Stimulated activated CD8-positive, alpha-beta memory T cell treated with anti-CD3 and anti-CD28 coated beads, Interleukin-4, amount 100 ng/mL, for 1 hour (primary cell): Measurements from ENCODE around the gene KIAA1671.
"Not testable (repeated sequence)": the region's sequence is repeated elsewhere in the genome, so short reads cannot be mapped to it uniquely, and the experiment has no call there.

Experiments used
- DNase-seq, 2 donors: peaks; one replicate each; pipeline ENCODE4 v3.0.0-alpha.2; 2020; ENCODE audit warnings: low read depth in 2 of 2, low spot score in 1 of 2

Gene KIAA1671

GRCh38 chr22:24951942-24952836, at the start of gene KIAA1671:
Gene KIAA1671, plus strand, starts transcription at chr22:24952716. Its CDS starts 75,284 bp downstream, at chr22:25028000.
- DNase-seq: peak; percentile 53 to 74

GRCh38 chr22:24905909-24906308, 46.6 kb upstream of the KIAA1671 start:
- DNase-seq: no peak

DNA sequence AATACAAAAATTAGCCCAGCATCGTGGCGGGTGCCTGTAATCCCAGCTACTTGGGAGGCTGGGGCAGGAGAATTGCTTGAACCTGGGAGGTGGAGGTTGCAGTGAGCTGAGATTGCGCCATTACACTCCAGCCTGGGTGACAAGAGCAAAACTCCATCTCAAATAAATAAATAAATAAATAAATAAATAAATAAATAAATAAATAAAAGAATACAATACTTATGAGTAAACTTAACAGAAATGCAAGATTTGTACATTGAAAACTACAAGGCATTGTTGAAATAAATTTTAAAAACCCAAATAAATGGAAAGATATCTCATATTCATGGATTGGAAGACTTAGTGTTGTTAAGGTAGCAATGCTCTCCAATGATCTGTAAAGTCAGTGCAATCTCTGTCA, 45.4 kb upstream of the KIAA1671 start:
- not testable (repeated sequence) for DNase-seq

GRCh38 chr22:24920029-24920428, 32.5 kb upstream of the KIAA1671 start:
- no peak for DNase-seq

GRCh38 chr22:24925586-24926427, 26.7 kb upstream of the KIAA1671 start:
- DNase-seq: no peak

DNA sequence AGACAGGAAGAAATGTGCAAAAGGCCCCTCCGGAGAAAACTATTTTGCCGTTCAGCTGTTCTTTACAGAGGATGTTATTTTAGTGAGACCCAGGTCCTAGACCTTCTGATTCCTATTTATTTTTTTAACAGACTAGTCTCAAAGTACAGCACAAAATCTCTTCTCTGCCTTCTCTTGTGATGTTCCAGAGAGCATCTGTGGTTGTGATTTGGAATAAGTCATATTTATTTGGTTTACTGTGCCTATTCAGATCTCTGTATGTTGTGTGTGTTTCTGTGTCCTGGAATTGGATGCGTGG, 26.1 kb upstream of the KIAA1671 start:
- DNase-seq: no peak

GRCh38 chr22:24926849-24927579, 25.5 kb upstream of the KIAA1671 start:
- DNase-seq: no peak

DNA sequence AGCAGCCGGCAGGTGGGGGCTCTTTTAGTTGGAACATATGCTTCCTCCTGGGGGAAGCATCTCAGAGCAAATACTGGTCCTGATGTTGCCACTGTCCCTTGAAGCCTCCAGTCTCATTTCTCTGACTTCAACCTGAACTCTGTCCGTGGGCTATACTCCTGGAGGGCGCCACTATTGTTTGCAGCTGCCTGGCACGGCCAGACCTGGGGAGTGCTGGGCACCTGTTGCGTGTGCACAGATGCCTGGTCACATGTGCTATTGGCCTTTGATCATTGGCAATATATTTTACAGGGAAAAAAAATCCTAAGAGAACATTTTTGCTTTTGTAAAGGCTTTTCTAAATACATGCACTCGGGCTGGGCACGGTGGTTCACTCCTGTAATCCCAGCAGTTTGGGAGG, 24.2 kb upstream of the KIAA1671 start:
- no peak for DNase-seq

DNA sequence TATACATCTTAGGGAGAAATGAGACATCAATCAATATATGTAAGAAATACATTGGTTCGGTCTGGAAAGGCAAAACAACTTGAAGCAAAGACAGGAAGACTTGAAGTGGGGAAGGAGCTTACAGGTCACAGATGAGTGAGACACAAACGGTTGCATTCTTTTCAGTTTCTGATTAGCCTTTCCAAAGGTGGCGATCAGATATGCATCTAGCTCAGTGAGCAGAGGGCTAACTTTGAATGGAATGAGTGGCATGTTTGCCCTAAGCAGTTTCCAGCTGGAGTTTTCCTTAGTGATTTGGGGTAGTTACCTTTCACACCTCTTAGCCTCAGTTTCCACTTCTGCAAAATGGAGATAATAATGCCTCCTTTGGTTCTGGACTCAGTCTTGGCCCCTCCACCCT, 21.8 kb upstream of the KIAA1671 start:
- DNase-seq: no peak

- DNase-seq: no peak
These were observed 16.6 kb upstream of the KIAA1671 start for GRCh38 chr22:24935771-24936483.

GRCh38 chr22:24937114-24937513, 15.4 kb upstream of the KIAA1671 start:
- no peak for DNase-seq

DNA sequence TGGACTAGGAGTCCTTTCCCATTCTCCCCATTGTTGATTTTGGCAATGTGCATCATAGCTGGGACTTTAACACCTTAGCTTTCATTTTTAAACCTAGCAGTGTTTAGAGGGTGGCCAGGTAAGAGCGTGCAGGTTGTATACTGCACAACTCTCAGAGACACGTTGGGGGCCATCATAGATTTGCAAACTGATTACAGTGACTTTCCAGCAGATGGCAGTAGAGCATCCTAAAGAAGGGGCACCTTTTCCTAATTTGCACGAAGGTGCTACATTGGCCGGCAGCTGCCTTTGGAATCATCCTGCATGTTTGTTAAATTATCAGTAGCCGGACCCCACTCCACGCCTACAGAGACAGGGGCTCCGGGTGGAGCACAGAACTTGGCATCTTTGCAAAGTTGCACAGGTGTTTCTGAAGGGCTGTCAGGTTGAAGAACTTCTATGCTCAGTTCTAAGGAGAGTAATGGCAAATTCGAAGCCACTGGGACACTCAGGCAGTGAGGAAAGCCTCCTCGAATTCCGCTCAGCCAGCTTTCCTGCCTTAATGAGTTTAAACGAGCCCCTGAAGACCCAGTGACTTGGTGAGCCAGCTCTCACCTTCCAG, 13.7 kb upstream of the KIAA1671 start:
- DNase-seq: no peak

DNA sequence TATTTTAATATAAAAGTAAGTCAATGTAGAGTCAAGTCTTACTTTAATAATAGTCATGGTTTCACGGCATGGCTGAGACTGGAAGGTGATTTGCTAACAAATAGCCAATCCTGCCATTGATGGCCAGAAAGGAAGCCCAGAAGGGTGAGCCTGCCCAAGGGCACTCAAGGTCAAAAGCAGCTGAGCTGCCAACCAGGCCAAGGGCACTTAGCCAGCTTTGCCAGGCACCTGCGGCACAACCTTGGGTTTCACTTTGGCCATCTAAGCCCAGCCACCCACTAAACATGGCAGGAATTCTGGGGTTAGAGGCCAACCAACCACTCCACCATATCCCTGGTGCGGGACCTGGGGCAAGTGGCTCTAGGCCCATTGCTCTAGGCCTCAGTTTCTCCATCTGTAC, 10.2 kb upstream of the KIAA1671 start:
- DNase-seq: no peak

GRCh38 chr22:24944217-24944937, 8.1 kb upstream of the KIAA1671 start:
- no peak for DNase-seq

DNA sequence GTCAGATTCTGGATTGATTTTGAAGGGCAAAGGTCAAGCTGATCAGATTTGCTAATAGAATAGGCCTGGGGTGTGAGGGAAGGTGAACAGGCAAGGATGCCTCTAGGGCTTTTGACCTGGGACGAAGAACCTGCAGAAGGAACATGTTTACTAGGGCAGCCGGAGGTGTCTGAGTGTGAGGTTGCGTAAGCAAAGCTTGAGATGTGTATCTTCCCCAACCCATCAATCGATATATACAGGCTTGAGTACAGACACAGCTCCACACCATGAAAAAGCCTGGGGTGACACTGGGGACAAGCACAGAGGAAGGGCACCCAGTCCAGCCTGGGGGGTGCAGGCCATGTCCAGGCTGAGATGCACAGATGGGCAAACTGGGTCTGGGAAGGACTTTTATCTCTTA, 7.1 kb upstream of the KIAA1671 start:
- DNase-seq: no peak

DNA sequence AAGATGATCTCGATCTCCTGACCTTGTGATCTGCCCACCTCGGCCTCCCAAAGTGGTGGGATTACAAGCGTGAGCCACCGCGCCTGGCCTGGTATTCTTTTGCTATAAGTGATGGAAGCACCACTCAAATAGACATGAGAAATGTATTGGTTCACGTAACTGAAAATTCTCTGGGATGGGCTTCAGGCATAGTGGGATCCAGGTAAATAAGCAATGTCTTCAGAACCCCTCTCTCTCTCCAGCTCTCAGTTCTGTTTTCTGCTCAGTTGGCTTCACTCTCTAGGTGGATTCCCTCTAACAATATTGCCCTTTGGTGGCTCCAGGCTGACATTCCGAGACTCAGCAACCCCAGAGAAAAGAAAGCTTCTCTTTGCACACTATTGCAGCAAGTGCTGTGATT, 5.1 kb upstream of the KIAA1671 start:
- DNase-seq: no peak

GRCh38 chr22:24947881-24948280, 4.6 kb upstream of the KIAA1671 start:
- DNase-seq: no peak

GRCh38 chr22:24948356-24949202, 3.9 kb upstream of the KIAA1671 start:
- DNase-seq: no peak

DNA sequence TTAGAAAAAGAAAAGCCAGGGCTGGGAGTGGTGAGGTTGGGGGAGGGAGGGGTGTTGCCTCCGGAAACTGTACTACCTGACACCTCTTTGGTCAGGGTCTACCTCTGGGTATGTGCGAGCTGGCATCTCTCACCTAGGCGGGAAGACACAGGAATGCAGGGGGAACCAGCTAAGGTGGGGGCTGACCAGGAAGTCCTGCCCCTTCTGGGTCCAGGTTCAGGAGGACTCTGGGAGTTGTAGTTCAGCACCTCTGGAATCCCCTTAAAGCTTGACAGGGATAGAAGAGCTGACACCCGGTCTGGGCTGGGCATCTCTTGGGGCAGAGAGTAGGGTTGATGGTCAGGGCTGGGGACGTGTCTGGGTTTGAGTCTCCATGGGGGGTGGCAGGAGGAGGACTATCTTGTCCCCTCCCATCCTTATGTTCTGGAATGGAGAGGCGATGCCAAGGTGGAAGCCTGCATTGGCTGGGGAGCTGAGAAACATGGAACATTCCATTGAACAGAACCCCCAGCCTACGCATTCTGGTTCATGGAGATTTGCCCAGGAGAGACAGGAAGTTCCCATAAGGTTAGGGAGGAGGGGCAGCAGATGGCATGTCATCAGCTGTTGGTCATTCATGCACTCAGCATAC, 2.1 kb upstream of the KIAA1671 start:
- no peak for DNase-seq
